UCSD-AML1 (cell line): ENCODE measurements around the gene DDX47.
A peak's percentile ranks its signal among the peaks of the same experiment; 100 is the strongest.
"Not testable (repeated sequence)": the region's sequence is repeated elsewhere in the genome, so short reads cannot be mapped to it uniquely, and the experiment has no call there.

ENCODE experiments used
- DNase-seq: peaks from one replicate; lab custom pipeline; 2025; ENCODE audit not compliant: unreplicated experiment; lab: John Stamatoyannopoulos, UW

DDX47 gene

DNA sequence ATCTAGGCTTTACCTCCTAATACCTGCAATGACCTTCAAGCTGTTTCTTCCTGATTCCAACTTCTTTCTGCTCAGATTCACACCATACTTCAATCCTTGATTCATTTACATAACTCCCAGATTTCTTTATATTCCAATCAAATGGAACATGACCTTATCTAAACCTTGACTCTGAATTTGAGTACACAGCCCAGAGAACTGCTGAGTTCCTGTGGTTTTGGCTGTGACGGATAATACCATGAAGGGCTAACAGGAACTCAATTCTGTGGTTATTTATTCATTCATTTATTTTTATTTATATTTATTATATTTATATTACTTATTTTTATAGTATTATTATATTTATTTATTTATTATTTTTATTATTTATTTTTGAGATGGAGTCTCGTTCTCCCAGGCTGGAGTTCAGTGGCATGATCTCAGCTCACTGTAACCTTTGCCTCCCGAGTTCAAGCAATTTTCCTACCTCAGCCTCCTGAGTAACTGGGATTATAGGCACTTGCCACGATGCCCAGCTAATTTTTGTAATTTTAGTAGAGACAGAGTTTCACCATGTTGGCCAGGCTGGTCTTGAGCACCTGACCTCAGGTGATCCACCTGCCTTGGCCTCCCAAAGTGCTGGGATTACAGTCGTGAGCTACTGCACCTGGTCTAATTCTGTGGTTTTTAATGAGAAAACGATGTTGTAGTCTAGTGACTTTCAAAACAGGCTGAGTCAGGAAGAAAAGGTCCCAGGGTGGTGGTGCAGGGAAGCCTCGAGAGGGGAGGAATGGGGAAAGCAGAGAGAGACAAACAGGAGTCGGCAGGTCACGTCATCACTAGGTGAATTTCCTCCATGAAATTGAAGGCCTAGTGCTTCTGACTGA, 16.0 kb upstream of the DDX47 start:
- DNase-seq: no peak

DNA sequence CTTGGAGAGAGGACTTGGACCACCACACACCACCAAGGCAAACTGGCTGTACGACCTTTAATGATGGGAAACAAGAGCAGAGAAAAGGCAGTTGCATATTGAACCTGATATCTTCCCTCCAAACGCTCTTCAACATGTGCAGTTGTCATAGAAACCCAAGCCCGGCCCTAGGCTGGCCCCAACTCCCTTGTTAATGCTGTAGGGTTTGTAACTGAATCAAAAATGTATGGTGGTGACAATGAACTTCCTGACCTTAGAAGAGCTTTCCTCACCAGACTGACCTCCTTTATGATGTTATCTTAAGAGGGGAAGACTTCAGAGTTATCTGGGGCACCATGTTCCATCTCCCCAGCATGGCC, 15.4 kb upstream of the DDX47 start:
- DNase-seq: no peak

DNA sequence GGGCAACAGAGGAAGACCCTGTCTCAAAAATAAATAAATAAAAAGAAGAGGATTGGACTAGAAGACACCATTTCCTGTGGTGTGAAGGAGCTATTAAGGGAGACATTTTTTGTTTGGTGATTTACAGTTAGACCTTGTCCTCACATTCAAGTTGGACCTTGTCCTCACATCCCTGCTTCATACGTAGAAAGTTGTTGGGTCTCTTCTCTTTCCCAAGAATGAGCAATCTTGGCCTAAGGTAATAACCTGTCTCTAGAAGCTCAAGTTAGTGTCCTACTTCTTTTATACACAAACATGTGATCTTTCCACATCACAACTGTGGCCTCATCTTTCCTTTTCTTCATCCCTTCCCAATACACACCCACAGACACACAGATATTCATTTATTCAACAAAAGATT, 14.7 kb upstream of the DDX47 start:
- no peak for DNase-seq

DNA sequence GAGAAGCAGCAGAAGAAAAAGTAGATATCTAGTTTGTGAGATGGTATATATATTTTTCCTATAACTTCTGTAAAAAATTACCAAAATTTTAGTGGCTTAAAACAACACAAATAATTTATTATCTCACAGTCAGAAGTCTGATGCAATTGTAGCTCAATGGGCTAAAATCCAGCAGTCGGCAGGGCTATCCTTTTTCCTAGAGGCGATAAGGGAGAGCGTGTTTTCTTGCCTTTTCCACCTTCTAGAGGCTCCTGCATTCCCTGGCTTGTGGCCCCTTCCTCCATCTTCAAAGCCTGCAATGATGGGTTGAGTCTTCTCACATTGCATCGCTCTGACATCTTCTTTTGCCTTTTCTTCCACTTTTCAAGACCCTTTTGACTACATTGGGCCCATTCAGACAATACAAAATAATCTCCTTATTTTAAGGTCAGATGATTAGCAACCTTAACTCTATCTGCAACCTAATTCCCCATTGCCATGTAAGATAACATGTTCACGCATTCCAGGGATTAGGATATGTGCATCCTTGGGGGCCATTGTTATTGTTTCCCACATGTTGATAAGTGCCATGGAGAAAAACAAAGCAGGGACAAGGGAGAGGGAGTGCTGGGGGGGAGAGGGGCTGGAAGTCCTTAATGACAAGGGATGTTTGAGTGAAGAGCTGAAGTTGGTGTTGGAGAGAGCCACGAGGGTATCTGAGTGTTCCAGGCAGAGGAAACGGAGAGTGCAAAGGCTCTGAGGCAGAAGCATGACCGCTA, 13.8 kb upstream of the DDX47 start:
- DNase-seq: no peak

DNA sequence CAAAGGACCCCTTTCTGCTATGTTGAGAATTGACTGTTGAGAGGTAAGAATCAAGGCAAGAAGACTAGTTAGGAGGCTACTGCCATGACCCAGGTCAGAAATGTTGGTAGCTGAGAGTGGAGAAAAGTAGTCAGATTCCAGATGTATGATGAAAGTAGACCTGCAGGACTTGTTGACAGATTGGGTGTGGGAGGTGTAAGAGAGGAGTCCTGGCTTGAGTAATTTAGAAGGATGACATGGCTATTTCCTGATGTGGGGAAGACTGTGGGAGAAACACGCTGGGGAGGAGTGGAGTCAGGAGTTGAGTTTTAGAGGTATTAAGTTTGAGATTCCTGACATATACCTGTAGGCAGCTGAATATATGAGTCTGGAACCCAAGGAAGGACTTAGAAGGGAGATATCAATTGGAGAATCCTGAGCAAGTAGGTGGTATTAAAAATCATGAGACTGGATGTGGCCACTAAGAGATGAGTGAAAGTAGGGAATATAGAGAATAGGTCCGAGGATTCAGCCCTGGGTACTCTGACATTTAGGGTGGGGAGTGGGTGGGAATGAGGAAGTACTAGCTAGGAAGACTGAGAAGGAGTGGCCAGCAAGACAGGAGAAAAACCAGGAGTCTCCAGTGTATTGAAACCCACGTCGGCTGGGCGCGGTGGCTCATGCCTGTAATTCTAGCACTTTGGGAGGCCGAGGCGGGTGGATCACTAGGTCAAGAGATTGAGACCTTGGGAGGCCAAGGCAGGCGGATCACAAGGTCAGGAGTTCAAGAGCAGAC, 12.6 kb upstream of the DDX47 start:
- DNase-seq: no peak

DNA sequence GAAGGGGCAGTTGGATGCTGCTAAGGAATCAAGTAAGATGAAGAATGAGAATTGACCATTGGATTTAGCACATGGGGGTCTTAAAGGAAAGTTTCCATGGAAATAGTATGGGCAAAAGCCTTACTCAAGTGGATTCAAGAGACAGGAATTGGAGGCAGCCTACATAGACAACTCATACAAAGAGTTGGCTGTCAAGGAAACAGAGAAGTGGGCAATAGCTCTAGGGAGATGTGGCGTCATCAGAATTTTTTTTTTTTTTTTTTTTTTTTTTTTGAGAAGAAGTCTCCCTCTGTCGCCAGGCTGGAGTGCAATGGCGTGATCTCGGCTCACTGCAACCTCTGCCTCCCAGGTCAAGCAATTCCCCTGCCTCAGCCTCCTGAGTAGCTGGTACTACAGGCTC, 11.5 kb upstream of the DDX47 start:
- not testable (repeated sequence) for DNase-seq

DNA sequence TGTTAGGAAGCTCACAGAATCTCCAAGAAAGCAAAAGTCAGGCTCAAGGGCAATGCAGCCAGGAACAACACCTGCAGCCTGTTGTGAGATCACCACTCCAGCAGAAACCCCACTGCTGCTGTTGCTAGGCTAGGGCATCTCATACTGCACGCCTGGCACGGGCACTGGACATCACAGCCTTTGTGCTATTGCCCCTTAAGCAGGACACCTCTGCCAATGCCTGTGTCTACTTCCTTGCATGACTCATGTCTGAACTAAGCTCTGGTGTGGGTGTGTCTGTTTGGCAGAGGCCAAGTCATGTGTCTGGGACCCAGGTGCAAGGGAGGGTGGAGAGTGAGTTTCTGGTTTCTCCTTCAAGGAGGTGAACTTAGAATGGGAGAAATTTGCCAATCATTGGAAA, 10.0 kb upstream of the DDX47 start:
- peak; percentile 17 for DNase-seq

DNA sequence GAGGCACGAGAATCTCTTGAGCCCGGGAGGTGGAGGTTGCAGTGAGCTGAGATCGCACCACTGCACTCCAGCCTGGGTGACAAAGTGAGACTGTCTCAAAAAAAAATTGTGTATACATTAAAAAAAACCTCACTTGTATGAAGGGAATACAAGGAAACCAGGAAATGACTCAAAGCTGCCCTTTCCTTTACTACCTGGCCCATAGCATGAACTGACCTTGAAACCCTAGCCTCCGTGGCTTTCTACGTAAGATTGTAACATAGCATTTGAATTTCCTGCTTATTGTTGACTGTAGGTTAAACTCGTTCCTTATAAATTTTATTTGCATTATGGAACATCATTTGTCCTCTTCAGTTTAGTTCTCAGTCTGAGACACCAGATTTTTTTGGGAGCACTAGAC, 9.1 kb upstream of the DDX47 start:
- no peak for DNase-seq

DNA sequence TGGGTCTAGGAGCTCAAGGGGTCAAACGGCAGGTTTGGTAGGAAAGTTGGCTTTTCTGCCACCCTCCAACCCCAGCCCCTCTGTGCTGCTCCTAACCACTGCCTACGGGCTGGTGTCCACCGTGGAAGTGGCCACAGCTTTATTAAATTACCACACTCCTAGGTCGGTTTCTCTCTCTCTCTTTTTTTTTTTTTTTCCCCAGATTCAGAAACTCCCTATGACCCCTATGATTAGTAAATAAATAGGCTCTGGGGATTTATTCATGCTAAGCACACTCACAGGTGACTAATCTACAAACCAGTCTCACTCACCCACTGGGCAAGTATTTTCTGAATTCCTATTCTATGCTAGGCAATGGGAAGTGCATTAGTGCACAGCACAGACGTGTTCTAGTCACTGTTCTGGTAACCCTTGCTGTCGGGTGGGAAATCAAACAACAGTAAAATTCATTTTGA, 8.7 kb upstream of the DDX47 start:
- DNase-seq: no peak

DNA sequence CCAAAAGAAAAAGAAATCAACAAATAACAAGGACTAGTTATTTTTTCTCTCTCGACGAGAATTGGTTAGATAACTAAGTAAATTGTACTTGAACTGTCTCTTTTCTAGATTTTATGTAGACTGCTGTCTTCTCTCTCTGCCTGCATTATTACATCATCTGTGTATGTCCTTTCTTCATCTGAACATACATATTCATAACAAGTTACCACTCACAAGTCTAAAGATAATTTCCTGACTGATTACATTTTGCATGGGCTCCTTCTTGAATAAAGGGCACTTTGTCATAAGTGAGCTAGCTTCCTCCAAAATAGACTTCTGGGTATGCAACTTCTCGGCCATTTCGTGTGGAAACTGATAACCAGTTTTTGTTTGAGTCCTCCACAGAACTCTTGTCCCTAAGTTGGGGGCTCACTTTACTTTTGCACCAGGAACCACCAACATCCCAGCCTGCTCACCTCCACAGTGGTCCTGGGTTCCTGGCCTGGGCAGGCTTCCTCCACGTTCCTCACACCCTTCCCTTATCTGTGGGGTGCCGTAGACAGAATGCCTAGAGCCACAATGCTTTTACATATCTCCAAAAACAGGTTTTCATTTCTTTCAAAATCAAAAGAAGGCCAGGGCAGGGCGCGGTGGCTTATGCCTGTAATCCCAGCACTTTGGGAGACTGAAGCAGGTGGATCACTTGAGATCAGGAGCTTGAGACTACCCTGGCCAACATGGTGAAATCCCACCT, 6.2 kb upstream of the DDX47 start:
- DNase-seq: no peak

DNA sequence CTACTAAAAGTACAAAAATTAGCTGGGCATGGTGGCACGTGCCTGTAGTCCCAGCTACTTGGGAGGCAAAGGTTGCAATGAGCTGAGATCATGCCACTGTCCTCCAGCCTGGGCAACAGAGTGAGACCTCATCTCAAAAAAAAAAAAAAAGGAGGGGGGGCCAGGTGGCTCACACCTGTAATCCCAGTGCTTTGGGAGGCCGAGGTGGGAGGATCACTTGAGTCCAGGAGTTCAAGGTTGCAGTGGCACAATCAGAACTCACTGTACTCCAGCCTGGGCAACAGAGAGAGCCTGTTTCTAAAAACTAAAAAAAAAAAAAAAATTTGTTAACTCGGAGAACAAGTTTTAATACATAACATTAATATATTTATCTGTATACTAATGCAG, 5.6 kb upstream of the DDX47 start:
- not testable (repeated sequence) for DNase-seq

DNA sequence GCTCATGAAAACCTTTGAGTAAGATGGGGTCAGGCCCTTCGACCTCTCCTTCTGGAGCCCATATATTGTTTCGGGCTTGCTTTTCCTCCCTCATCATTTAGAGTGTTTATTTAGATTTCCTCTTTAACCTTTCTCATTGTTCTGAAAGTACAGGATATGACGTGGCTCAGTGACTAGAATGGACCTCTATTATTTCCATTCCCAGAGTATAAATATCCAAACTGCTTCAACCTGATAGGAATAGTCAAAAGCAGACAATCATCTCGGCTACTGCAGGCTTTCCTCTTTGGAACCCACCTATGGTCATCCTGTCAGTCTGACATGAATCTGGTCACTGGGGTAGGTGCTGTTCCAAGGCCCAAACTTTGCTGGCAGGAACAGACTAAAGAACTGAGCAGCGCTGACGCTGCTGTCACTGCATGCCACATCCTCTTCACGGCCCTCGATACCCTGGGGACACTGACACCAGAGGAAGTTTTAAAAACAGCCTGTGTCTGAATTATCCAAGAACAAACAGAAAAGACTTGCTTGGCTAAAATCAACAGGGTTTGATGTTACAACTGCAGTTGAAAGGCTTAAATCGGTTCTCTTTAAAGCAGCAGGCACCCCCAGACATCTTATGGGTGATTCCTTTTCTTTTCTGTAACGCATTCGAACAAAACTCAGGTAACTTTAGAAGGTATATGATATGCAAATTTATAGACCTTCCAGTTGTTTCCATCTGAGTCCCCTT, 5.0 kb upstream of the DDX47 start:
- DNase-seq: peak; percentile 66

DNA sequence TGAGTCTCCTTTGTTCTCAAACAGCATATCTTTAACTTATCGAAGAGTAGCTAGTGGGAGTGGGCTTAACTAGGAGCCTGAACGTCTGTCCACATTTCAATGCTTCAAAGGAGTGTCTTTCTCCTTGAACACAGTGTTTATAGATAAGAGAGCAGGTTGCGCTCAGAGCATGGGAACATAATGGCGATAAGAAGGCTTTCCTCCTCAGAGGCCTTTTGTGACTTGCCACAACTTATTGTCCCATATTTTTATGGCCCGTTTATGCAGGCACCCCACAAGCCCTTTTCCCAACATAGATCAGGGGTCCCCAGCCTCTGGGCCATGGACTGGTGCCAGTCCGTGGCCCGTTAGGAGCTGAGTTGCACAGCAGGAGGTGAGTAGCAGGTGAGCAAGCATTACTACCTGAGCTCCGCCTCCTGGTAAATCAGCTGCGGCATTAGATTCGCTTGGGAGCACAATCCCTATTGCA, 2.6 kb upstream of the DDX47 start:
- no peak for DNase-seq

DNA sequence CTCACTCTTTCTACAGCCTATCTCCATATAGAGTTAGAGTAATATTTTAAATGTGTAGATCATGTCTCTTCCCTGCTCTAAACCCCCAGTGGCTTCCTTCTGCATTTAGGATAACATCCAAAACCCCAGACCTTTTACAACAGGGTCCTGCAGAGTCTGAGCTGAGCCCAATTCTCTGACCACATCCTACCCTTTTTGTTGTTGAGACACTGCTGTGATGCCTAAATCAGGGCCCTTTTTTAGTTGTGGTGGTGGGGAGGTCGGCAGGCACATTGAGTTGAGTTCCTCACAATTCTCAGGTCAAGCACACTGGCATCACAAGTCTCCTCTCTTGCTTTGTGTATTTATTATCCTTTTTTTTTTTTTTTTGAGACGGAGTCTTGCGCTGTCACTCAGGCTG, 1.8 kb upstream of the DDX47 start:
- peak; percentile 15 for DNase-seq

DNA sequence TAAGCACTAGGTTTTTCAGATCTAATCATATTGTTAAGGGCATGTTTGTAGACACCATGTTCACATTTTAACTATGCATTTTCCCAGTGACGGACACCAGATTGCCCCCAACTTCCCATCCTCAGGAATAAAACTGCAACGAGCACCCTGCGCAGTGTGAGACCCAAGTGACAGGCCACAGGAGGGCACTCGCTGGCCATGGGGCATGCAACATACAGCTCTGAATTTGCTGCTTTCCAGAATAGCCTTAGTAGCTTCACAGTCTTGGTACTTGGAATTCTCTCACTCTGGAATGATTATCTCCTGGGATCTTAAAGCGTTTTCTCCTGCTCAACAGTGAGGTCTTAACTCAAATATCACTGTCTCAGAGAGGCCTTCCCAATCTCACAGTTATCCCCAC, 972 bp upstream of the DDX47 start:
- no peak for DNase-seq

DNA sequence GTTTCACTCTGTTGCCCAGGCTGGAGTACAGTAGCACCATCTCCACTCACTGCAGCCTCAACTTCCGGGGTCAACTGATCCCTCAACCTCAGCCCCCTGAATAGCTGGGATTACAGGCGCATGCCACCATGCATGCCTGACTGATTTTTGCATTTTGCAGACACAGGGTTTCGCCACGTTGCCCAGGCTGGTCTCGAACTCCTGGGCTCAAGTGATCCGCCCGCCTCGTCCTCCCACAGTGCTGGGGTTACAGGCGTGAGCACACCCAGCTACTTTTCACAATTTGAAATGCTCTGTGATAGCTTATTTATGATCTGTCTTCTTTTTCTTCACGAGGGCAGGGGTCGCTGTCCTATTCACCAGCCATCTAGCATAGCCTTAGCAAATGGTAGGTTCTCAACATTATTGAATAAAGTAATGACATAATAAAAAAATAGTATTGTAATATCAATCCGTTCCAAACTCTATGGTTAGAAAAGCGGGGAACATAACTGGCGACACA, 477 bp upstream of the DDX47 start:
- no peak for DNase-seq

DNA sequence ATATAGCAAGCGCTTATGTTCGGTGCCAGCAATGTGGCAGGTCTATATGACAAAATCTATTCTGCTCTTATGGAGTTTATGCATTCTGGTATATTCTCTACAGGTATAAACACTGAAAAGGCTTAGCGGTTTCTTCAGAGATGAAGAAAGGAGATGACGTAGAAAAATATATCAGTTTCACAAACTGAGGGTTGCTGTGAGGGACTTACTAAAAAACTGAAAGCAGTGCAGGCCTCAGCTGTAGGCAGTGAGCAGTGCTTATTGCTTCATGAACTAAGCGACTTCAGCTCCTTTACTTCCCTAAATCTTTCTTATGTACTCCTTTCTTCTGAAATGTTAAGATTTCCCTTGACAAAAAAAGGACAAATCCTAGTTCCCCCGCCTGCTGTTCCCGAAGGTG, 4.5 kb downstream of the DDX47 start:
- DNase-seq: no peak

DNA sequence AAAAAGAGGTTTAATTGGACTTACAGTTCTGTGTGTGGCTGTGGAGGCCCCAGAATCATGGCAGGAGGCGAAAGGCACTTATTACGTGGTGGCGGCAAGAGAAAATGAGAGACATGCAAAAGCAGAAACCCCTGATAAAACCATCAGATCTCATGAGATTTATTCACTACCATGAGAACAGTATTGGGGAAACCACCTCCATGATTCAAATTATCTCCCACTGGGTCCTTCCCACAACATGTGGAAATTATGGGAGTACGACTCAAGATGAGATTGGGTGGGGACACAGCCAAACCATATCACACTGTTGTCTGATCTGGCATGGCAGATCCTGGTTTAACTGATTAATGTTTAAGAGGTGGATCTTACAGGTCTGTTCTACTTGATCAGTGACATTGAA, 5.6 kb downstream of the DDX47 start:
- DNase-seq: no peak

DNA sequence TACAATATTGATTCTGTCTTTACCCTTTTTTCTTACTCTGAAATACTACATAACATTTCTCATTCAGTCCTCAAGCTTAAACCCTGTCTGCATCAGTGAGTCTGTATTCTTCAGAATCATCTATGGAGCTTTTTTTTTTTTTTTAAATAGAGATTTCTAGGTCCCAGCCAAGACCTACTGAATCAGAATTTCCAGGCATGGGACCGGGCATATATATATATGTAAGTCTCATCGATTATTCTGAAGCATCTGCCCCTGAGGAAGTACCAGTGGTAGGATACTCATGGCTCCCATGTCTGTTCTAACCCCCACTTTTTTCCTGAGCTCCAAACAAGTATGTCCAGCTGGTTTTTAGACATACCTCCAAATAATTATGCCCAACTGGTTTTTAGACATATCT, 6.1 kb downstream of the DDX47 start:
- no peak for DNase-seq

DNA sequence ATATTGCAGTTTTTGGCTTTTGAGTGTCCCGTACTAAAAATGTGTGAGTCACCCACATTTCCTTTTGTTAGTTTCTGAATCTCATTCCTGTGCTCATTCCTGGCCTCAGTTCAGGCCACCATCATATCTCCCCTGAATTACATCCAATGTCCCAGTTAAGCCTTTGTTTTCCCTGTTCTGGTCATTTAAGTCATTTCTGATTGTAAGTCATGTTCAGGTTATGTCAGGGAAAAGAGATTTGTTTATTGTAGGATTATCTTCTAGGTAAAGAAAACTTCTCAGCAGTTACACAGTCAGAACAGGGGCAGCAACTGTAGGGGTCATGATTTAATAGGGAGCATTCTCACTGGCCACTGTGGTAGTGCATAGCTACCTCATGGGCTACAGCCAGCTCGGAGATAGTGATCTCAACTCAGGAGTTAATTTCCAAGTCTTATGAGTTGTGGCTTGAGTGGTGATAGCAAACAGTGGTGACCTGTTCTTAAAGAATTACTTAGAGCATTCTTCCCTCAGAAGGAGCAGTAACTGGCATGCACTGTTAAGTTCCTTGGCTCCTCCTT, 6.7 kb downstream of the DDX47 start:
- DNase-seq: no peak
